ENCODE measurements around the gene CZIB. TPM values are rescaled to one million over a fixed set of nuclear protein-coding genes. Genes with fewer than 3 reads are reported as not detected.
A peak's percentile ranks its signal among the peaks of the same experiment; 100 is the strongest.

CZIB gene
- total and polyA plus RNA-seq, 2 of the 13 experiments (the other 11 are each of a cell fraction or from before 2014, with no cell fraction given), result 49.2 to 67.0 TPM

DNA sequence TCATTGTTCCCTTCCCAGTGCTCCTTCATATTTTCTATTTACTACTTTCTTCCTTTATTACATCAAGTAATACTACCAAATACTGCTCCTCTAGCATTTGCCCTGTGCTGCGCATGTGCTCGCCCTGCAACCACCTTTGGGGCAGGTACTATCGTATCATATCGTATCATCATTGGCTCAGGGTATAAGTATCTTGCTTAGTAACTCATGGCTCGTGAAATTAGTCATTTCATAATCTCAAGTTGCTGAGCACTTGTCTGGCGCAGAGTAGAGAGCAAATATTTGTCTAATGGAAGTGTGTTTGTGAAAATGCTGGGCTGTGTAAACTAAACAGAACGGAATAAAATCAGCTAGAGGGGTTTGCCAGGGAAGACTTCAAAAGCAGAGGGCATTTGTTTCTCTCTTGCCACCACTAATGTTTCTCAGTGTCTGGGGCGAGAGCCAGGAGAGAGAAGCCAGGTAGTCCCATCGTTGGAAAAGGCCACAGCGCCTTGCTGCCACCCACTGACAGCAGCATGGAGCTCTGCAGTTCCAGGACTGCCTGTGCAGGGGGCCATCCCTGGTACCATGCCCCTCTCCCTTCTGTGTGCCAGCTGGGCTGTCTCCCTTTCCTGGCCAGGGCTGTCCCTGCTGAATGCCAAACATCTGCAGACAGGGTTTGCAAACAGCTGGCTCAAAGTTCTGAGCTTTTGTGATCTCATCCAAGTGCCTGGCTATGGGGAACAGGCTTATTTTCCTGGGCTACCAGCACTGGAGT, 43.8 kb downstream of the CZIB start (continued):
- TF ChIP-seq, protein P1, sequence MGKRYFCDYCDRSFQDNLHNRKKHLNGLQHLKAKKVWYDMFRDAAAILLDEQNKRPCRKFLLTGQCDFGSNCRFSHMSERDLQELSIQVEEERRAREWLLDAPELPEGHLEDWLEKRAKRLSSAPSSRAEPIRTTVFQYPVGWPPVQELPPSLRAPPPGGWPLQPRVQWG (CRISPR knock-in tag; IDR thresholded peaks at IDR 0.05; ENCODE audit: borderline replicate concordance, low read depth), result no peak
- TF ChIP-seq NFKBIZ (CRISPR knock-in tag; IDR thresholded peaks at IDR 0.05) (no peak), ZSCAN22 (CRISPR knock-in tag; IDR thresholded peaks at IDR 0.05) (no peak), POLR2A (IDR thresholded peaks at IDR 0.05; ENCODE audit: insufficient read depth in 1 of 2, low read depth in 2 of 2, low read length in 2 of 2) (no peak), ARHGAP35 (CRISPR knock-in tag; IDR thresholded peaks at IDR 0.05; ENCODE audit: borderline replicate concordance) (no peak), ZEB1 (IDR thresholded peaks at IDR 0.05; ENCODE audit: insufficient replicate concordance, low read depth) (no peak), RFX3 (CRISPR knock-in tag; IDR thresholded peaks at IDR 0.05) (no peak), ZNF562 (CRISPR knock-in tag; IDR thresholded peaks at IDR 0.05; ENCODE audit: borderline replicate concordance) (no peak), HOXA3 (CRISPR knock-in tag; IDR thresholded peaks at IDR 0.05) (no peak), ZNF614 (CRISPR knock-in tag; IDR thresholded peaks at IDR 0.05; ENCODE audit: borderline replicate concordance) (0 out of 2 replicates have a peak, but pooled peaks have one; percentile 21), RAD51 (IDR thresholded peaks at IDR 0.05; ENCODE audit: borderline replicate concordance) (no peak), POGZ (CRISPR knock-in tag; IDR thresholded peaks at IDR 0.05) (no peak), SP4 (CRISPR knock-in tag; IDR thresholded peaks at IDR 0.05) (no peak), ATF7-NPFF (CRISPR knock-in tag; IDR thresholded peaks at IDR 0.05; ENCODE audit: low read depth) (no peak), ZNF225 (CRISPR knock-in tag; IDR thresholded peaks at IDR 0.05) (no peak), SOX5 (CRISPR knock-in tag; IDR thresholded peaks at IDR 0.05; ENCODE audit: borderline replicate concordance) (no peak), ZNF570 (CRISPR knock-in tag; IDR thresholded peaks at IDR 0.05; ENCODE audit: borderline replicate concordance) (no peak), MTF1 (CRISPR knock-in tag; IDR thresholded peaks at IDR 0.05) (no peak), ZNF263 (CRISPR knock-in tag; IDR thresholded peaks at IDR 0.05) (no peak)
- TF ChIP-seq, protein P2, sequence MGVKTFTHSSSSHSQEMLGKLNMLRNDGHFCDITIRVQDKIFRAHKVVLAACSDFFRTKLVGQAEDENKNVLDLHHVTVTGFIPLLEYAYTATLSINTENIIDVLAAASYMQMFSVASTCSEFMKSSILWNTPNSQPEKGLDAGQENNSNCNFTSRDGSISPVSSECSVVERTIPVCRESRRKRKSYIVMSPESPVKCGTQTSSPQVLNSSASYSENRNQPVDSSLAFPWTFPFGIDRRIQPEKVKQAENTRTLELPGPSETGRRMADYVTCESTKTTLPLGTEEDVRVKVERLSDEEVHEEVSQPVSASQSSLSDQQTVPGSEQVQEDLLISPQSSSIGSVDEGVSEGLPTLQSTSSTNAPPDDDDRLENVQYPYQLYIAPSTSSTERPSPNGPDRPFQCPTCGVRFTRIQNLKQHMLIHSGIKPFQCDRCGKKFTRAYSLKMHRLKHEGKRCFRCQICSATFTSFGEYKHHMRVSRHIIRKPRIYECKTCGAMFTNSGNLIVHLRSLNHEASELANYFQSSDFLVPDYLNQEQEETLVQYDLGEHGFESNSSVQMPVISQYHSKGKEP (CRISPR knock-in tag; IDR thresholded peaks at IDR 0.05), result no peak
- TF ChIP-seq, protein P3, sequence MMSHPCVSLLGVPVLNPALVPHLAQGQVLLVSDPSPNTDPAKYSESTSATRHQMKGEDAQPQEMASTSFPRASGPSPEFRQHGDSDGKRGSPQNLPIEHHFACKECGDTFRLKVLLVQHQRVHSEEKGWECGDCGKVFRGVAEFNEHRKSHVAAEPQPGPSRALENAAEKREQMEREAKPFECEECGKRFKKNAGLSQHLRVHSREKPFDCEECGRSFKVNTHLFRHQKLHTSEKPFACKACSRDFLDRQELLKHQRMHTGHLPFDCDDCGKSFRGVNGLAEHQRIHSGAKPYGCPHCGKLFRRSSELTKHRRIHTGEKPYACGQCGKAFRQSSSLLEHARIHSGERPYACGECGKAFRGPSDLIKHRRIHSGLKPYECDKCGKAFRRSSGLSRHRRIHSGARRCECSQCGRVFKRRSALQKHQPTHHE (CRISPR knock-in tag; IDR thresholded peaks at IDR 0.05; ENCODE audit: borderline replicate concordance), result no peak
- TF ChIP-seq, protein P4, sequence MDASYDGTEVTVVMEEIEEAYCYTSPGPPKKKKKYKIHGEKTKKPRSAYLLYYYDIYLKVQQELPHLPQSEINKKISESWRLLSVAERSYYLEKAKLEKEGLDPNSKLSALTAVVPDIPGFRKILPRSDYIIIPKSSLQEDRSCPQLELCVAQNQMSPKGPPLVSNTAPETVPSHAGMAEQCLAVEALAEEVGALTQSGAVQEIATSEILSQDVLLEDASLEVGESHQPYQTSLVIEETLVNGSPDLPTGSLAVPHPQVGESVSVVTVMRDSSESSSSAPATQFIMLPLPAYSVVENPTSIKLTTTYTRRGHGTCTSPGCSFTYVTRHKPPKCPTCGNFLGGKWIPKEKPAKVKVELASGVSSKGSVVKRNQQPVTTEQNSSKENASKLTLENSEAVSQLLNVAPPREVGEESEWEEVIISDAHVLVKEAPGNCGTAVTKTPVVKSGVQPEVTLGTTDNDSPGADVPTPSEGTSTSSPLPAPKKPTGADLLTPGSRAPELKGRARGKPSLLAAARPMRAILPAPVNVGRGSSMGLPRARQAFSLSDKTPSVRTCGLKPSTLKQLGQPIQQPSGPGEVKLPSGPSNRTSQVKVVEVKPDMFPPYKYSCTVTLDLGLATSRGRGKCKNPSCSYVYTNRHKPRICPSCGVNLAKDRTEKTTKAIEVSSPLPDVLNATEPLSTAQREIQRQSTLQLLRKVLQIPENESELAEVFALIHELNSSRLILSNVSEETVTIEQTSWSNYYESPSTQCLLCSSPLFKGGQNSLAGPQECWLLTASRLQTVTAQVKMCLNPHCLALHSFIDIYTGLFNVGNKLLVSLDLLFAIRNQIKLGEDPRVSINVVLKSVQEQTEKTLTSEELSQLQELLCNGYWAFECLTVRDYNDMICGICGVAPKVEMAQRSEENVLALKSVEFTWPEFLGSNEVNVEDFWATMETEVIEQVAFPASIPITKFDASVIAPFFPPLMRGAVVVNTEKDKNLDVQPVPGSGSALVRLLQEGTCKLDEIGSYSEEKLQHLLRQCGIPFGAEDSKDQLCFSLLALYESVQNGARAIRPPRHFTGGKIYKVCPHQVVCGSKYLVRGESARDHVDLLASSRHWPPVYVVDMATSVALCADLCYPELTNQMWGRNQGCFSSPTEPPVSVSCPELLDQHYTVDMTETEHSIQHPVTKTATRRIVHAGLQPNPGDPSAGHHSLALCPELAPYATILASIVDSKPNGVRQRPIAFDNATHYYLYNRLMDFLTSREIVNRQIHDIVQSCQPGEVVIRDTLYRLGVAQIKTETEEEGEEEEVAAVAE (CRISPR knock-in tag; IDR thresholded peaks at IDR 0.05; ENCODE audit: borderline replicate concordance), result peak; percentile 54; the same call in 1 of the 2 replicates

Measured in HepG2 (cell line).